Prostate gland (tissue), 2 donors: ENCODE results near the gene ZNF609.

ENCODE experiments used
- CTCF ChIP-seq, 4 experiments: fragments of 200-600 bp in 2 of 4; fragments of 450-650 bp in 2 of 4; sonication (generic) in 2 of 4; IDR thresholded peaks; 1 replicate in 3 of 4; 2 replicates in 1 of 4; pipeline ENCODE4 v1.5.1; 2016 to 2019; ENCODE audit warnings: antibody characterized with exemption in 4 of 4, mild to moderate bottlenecking in 2 of 4, moderate library complexity in 2 of 4
- POLR2A ChIP-seq: fragments of 450-650 bp; IDR thresholded peaks from one replicate; pipeline ENCODE4 v1.6.1; 2016; ENCODE audit warnings: antibody characterized with exemption, mild to moderate bottlenecking
- POLR2AphosphoS5 ChIP-seq: sonication (generic); formaldehyde crosslinking; IDR thresholded peaks from one replicate; pipeline ENCODE4 v1.6.1; 2017; ENCODE audit warnings: antibody characterized with exemption

- TF ChIP-seq POLR2AphosphoS5 (no peak), CTCF (IDR thresholded peaks at IDR 0.05) (no peak), POLR2A (no peak)
Observed at GRCh38 chr15:64710676-64711428, 250.5 kb downstream of the ZNF609 start.
